ENCODE measurements around the gene STAT5B. TPM values are rescaled to one million over a fixed set of nuclear protein-coding genes. Genes with fewer than 3 reads are reported as not detected.
A peak's percentile ranks its signal among the peaks of the same experiment; 100 is the strongest.

STAT5B gene
- total RNA-seq, 2 donors from 2014 or later: 117 to 207 TPM

DNA sequence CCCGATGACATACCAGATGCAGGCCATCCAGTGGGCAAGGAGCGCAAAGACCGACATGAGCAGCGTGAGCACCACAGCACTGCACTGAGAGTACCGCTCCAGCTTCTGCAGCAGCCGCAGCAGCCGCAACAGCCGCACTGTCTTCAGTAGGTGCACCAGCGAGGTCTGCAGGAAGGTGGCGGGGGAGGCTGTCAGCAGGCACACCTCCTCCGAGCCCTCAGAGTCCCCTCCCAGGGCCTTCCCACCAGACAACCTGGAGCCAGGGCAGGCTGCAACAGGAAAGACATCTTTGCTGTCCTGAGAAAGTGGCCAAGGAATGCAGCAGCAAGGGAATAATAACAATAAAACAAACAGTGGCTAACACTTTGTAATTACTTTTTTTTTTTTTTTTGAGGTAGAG is 104.4 kb downstream of the STAT5B start:
- Mint-ChIP-seq H3K27ac (no peak overlapping the region), H3K36me3 (no peaks in the 10 kb centered on the region), H3K9me3 (no peaks in the 10 kb centered on the region)
- ATAC-seq (no peak), DNase-seq (ENCODE audit: low spot score in 2 of 2) (no peak)

GRCh38 chr17:42169351-42169750 is 106.8 kb downstream of the STAT5B start:
- DNase-seq (ENCODE audit: low spot score in 2 of 2) (no peak), ATAC-seq (no peak)
- H3K9me3 Mint-ChIP-seq: no peaks in the 10 kb centered on the region
- H3K27ac Mint-ChIP-seq: no peak overlapping the region
- H3K36me3 Mint-ChIP-seq: no peaks in the 10 kb centered on the region

DNA sequence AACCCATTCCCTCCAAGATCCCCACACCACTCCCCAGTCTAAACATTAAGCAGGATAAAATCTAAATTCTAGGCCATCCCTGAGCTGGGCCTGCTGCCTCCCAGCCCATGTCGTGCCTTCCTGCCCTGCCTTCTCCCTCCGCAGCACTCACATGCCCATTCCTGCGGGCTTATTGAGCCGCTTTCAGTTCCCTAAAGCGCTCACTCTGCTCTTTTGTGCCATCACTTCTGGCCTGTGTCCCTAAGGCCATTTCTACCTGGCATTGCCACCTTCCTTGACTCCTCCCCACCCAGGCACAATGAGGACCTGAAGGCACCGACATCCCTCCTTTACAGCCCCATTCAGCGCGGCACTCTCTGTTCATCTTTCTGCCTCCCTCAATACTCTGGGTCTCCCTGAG is 108.4 kb downstream of the STAT5B start:
- Mint-ChIP-seq H3K27ac (no peak overlapping the region), H3K9me3 (no peaks in the 10 kb centered on the region), H3K36me3 (no peaks in the 10 kb centered on the region)
- DNase-seq (ENCODE audit: low spot score in 2 of 2) (no peak), ATAC-seq (no peak)

DNA sequence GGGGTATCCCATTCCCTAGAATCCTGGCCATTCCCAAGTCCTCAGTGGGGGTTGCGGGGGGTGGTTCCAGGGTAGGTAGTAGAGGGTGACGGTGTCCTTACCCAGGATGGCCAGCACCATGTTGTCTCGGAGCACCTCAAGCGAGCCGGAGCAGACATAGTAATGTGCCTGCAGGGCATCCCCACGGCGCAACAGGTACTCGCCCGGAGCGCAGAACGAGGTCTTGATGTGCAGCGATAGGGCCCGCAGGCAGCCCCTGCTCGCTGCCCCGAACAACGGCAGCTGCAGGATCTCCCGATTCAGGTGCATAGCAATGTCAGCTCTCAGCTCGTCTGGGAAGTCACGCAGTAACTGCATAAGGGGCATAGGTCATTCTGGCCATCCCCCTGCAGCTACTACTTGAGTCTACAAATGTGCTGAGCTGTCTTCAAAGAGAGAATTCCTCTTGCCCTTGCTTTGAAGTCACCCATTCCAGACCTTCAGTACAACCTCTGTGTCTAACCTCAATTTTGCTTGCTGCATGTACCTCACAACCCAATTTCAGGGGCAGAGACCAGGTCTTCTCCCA is 109.9 kb downstream of the STAT5B start:
- ATAC-seq (no peak), DNase-seq (ENCODE audit: low spot score in 2 of 2) (no peak)
- H3K9me3 Mint-ChIP-seq: no peaks in the 10 kb centered on the region
- no peaks in the 10 kb centered on the region for H3K36me3 Mint-ChIP-seq
- no peak overlapping the region for H3K27ac Mint-ChIP-seq

- Mint-ChIP-seq H3K36me3 (no peaks in the 10 kb centered on the region), H3K27ac (peak overlapping the region in 1 of 2 donors; percentile 1), H3K9me3 (no peaks in the 10 kb centered on the region)
- DNase-seq (ENCODE audit: low spot score in 2 of 2) (no peak), ATAC-seq (no peak)
Observed at GRCh38 chr17:42165751-42166150, 110.4 kb downstream of the STAT5B start.

DNA sequence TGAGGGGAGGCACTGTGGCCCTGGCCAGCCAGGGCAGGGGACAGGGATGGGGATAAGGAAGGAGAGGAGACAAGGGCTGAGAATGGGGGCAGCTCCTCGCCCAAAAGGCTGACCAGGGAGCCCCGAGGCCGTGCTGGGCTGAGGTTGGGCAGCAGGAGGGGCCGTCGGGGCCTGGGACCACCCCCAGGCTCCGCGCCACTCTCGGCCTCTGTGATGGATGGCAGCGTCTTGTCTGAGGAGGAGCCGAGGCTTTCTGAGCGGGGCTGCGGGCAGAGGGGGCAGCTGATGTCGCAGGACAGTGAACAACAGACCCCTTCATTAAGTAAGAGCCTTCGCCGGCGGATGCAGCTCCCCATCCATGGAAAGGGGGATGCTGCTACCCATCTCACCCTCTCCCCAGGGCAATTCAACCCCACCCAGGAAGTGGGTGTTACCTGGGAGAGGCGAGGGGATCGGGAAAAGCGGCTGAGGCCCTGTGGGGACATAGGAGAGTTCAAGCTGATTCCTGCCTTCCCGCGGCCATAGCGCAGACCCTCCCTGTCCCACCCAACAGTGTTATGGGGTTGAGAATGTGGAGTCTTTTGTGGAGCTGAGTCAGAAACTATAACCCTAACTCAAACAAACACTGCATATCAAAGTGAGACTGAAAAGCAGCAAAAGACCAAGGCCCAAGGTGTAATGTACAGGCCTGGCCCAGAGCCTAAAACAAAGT is 112.3 kb downstream of the STAT5B start:
- H3K36me3 Mint-ChIP-seq: no peaks in the 10 kb centered on the region
- DNase-seq (ENCODE audit: low spot score in 2 of 2): no peak
- H3K27ac Mint-ChIP-seq: peak overlapping the region in 1 of 2 donors; percentile 22
- ATAC-seq: no peak
- H3K9me3 Mint-ChIP-seq: no peaks in the 10 kb centered on the region

DNA sequence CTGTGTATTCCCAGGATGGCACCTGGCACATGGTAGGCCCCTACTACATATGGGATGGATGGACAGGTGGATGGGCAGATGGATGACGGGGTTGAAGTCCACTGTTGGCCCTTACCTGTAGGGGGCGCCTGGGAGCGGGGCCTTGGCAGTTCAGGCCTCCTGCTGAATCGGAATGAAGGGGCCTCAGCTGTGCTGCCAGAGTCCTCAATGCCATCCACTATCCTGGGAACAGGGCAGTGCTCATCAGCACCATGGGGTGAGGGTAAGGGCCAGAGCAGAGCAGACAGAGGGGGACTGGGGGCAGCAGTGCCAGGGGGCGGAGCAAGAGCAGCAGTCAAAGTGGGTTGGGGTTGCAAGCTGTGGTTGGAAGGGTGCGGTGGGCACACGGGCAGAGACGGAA is 113.1 kb downstream of the STAT5B start:
- ATAC-seq (peak; percentile 43 to 63), DNase-seq (ENCODE audit: low spot score in 2 of 2) (peak in 1 of 2 donors; percentile 80)
- Mint-ChIP-seq H3K36me3 (no peaks in the 10 kb centered on the region), H3K27ac (peak overlapping the region in 1 of 2 donors; percentile 22), H3K9me3 (no peaks in the 10 kb centered on the region)

GRCh38 chr17:42160531-42160910 is 115.7 kb downstream of the STAT5B start:
- no peak for ATAC-seq
- no peaks in the 10 kb centered on the region for H3K9me3 Mint-ChIP-seq
- H3K27ac Mint-ChIP-seq: no peak overlapping the region
- no peak for DNase-seq (ENCODE audit: low spot score in 2 of 2)
- no peaks in the 10 kb centered on the region for H3K36me3 Mint-ChIP-seq

- Mint-ChIP-seq H3K36me3 (no peaks in the 10 kb centered on the region), H3K9me3 (no peaks in the 10 kb centered on the region), H3K27ac (no peak overlapping the region)
- ATAC-seq: no peak
- DNase-seq (ENCODE audit: low spot score in 2 of 2): no peak
Observed at GRCh38 chr17:42159796-42160530, 116.2 kb downstream of the STAT5B start.

DNA sequence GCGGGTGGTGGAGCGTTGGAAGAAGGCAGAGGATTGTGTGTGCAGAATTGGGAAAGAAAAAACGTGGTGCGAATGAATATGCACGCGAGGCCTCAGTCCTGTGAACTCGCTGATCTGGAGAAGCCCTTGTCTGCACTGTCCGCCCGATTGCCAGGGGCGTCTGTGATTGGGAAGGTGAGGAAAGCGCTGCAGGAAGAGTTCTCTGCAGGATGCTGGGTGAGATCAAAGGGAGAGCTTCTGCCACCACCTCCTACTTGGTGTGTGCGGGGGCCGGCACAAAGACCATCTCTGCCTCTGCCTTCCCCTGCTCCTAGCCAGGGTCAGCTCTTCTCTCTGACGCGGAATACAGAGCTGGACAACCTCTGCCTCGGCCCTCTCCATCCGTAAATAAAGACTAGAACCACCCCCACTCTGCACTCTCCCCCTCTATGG is 120.6 kb downstream of the STAT5B start:
- Mint-ChIP-seq H3K9me3 (no peaks in the 10 kb centered on the region), H3K27ac (peak overlapping the region; percentile 14 to 93), H3K36me3 (peaks cover 7 to 12% of the 10 kb centered on the region in 2 donors)
- no peak for DNase-seq (ENCODE audit: low spot score in 2 of 2)
- ATAC-seq: no peak

- peaks cover 7 to 12% of the 10 kb centered on the region in 2 donors for H3K36me3 Mint-ChIP-seq
- peak overlapping the region; percentile 93 for H3K27ac Mint-ChIP-seq
- ATAC-seq (no peak), DNase-seq (ENCODE audit: low spot score in 2 of 2) (no peak)
- H3K9me3 Mint-ChIP-seq: no peaks in the 10 kb centered on the region
Observed at GRCh38 chr17:42153919-42154742, 122.1 kb downstream of the STAT5B start.

Other genes with a start within 250 kb of the STAT5B start
- gene C17orf113, start 225.8 kb downstream of the STAT5B start, total RNA-seq: under 1 TPM; 0.16 to 0.37 TPM
- under 1 TPM in 1 of 2 donors, not detected in 1; 0.82 TPM for gene ZNF385C, start 177.9 kb downstream of the STAT5B start, total RNA-seq
- 10 to 100 TPM; 39.6 to 40.2 TPM for gene DHX58, start 163.7 kb downstream of the STAT5B start, total RNA-seq
- 10 to 100 TPM; 47.4 to 69.6 TPM for gene KAT2A, start 155.0 kb downstream of the STAT5B start, total RNA-seq
- under 1 TPM in 1 of 2 donors, not detected in 1; 0.23 TPM for gene HSPB9, start 153.6 kb downstream of the STAT5B start, total RNA-seq
- gene RAB5C, start 121.4 kb downstream of the STAT5B start, total RNA-seq: 10 to 100 TPM; 44.5 to 45.7 TPM
- under 1 TPM; 0.23 to 0.54 TPM for gene KCNH4, start 95.2 kb downstream of the STAT5B start, total RNA-seq
- not detected for gene HCRT, start 90.9 kb downstream of the STAT5B start, total RNA-seq
- gene GHDC, start 81.9 kb downstream of the STAT5B start, total RNA-seq: 10 to 100 TPM; 10.5 to 25.3 TPM
- gene STAT5A, start 12.1 kb upstream of the STAT5B start, total RNA-seq: 100 to 1,000 TPM; 171 to 177 TPM
- gene STAT3, start 112.1 kb upstream of the STAT5B start, total RNA-seq: 100 to 1,000 TPM; 189 to 505 TPM
- gene CAVIN1, start 146.9 kb upstream of the STAT5B start, total RNA-seq: 1 to 10 TPM in 1 of 2 donors, under 1 TPM in 1; 0.11 to 9.4 TPM
- 10 to 100 TPM; 14.9 to 25.5 TPM for gene ATP6V0A1, start 182.5 kb upstream of the STAT5B start, total RNA-seq

All from activated naive CD4-positive, alpha-beta T cell treated with anti-CD3 and anti-CD28 coated beads, Interleukin-2, amount 50 U/mL, for 72 hours (primary cell).